Neural cell (in vitro differentiated cells): ENCODE results near the gene SSBP2.

ENCODE experiments used
- EP300 ChIP-seq: fragments of 450-650 bp; conservative IDR thresholded peaks from 2 replicates; pipeline ENCODE4 v1.6.1; 2014; ENCODE audit warnings: antibody characterized with exemption, mild to moderate bottlenecking, moderate library complexity; ENCODE audit not compliant: poor library complexity, severe bottlenecking
- EZH2 ChIP-seq: fragments of 200-600, 300-800 bp; shearing (Covaris generic), sonication (generic); IDR thresholded peaks from 2 replicates; pipeline ENCODE4 v1.6.1; 2014; ENCODE audit warnings: antibody characterized with exemption, low read length, borderline replicate concordance, mild to moderate bottlenecking; ENCODE audit not compliant: insufficient read depth, poor library complexity, severe bottlenecking
- SMC3 ChIP-seq: fragments of 450-650 bp; conservative IDR thresholded peaks from 2 replicates; pipeline ENCODE4 v1.6.1; 2014; ENCODE audit warnings: antibody characterized with exemption, mild to moderate bottlenecking, moderate library complexity; ENCODE audit not compliant: poor library complexity
- TF ChIP-seq, protein P1 (sequence below): fragments of 450-650 bp; IDR thresholded peaks from 2 replicates; pipeline ENCODE4 v1.5.1; 2014; ENCODE audit warnings: antibody characterized with exemption, mild to moderate bottlenecking, moderate library complexity; ENCODE audit not compliant: poor library complexity, severe bottlenecking

DNA sequence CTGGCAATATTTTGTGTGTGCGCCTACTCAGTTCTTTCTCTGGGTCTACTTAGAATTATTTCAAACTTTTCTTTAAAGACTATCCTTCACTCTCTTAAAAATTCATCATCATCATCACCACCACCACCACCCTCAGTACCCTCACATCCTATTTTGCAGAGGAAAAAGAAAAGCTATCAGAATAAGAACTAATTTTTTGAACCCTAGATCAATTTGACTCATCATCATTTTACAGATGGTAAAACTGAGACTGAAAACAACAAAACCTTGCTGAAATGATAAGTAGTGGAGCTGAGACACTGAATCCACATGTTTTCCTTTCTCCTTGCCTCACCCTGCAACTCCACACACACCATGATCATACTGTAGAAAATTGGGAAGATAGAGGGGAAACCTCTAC, 119.3 kb downstream of the SSBP2 start:
- TF ChIP-seq, protein P1, sequence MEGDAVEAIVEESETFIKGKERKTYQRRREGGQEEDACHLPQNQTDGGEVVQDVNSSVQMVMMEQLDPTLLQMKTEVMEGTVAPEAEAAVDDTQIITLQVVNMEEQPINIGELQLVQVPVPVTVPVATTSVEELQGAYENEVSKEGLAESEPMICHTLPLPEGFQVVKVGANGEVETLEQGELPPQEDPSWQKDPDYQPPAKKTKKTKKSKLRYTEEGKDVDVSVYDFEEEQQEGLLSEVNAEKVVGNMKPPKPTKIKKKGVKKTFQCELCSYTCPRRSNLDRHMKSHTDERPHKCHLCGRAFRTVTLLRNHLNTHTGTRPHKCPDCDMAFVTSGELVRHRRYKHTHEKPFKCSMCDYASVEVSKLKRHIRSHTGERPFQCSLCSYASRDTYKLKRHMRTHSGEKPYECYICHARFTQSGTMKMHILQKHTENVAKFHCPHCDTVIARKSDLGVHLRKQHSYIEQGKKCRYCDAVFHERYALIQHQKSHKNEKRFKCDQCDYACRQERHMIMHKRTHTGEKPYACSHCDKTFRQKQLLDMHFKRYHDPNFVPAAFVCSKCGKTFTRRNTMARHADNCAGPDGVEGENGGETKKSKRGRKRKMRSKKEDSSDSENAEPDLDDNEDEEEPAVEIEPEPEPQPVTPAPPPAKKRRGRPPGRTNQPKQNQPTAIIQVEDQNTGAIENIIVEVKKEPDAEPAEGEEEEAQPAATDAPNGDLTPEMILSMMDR: no peak
- TF ChIP-seq EZH2 (no peak), EP300 (no peak), SMC3 (no peak)
